Suprapubic skin (tissue), 4 donors: Measurements from ENCODE around the gene CFAP45. TPM values are rescaled to one million over a fixed set of nuclear protein-coding genes. Genes with fewer than 3 reads are reported as not detected.

Experiments used
- DNase-seq, 2 donors: peaks; one replicate each; pipeline ENCODE4 v3.0.0-alpha.2; 2019; ENCODE audit warnings: low spot score in 2 of 2
- H3K27ac ChIP-seq: fragments of 200-600 bp; sonication (generic); one replicate; pipeline ENCODE4 v1.5.1; 2019
- H3K27me3 ChIP-seq: fragments of 200-600 bp; sonication (generic); one replicate; pipeline ENCODE4 v1.5.1; 2019
- H3K36me3 ChIP-seq: fragments of 200-600 bp; sonication (generic); one replicate; pipeline ENCODE4 v1.5.1; 2019
- H3K4me1 ChIP-seq: fragments of 200-600 bp; sonication (generic); one replicate; pipeline ENCODE4 v1.5.1; 2019
- H3K4me3 ChIP-seq: fragments of 200-600 bp; sonication (generic); one replicate; pipeline ENCODE4 v1.5.1; 2019; ENCODE audit warnings: mild to moderate bottlenecking
- H3K9me3 ChIP-seq: fragments of 200-600 bp; sonication (generic); one replicate; pipeline ENCODE4 v1.5.1; 2019
- EP300 ChIP-seq: sonication (generic); formaldehyde crosslinking; IDR thresholded peaks from one replicate; pipeline ENCODE4 v1.6.1; 2017; ENCODE audit warnings: antibody characterized with exemption
- POLR2A ChIP-seq, 2 donors: fragments of 450-650 bp; IDR thresholded peaks; one replicate each; pipeline ENCODE4 v1.6.1; 2017; ENCODE audit warnings: antibody characterized with exemption in 2 of 2, mild to moderate bottlenecking in 2 of 2, moderate library complexity in 2 of 2
- POLR2AphosphoS5 ChIP-seq, 3 donors: sonication (generic); formaldehyde crosslinking; IDR thresholded peaks; one replicate each; pipeline ENCODE4 v1.6.1; 2017; ENCODE audit warnings: antibody characterized with exemption in 3 of 3
- WGBS: methylation state at CpG from one replicate; pipeline ENCODE4 v1.1.5; 2018; 5-methylcytosine and 5-hydroxymethylcytosine counted together
- total RNA-seq, 4 donors: library from RNA; depleted of rRNA; stranded (reverse); fragments of >200 nt; gene quantifications; one replicate each; pipeline ENCODE4 v1.1.0, GENCODE V29; 2016
- TF ChIP-seq, protein P1 (sequence below), 2 donors: fragments of 200-600 bp in 1 of 2; fragments of 450-650 bp in 1 of 2; sonication (generic) in 1 of 2; IDR thresholded peaks; one replicate each; pipeline ENCODE4 v1.5.1; 2016 to 2019; ENCODE audit warnings: antibody characterized with exemption in 2 of 2, mild to moderate bottlenecking in 1 of 2, moderate library complexity in 1 of 2

Gene CFAP45
- total RNA-seq, 4 donors from 2014 or later = 0.78 to 2.1 (median 1.6) TPM

DNA sequence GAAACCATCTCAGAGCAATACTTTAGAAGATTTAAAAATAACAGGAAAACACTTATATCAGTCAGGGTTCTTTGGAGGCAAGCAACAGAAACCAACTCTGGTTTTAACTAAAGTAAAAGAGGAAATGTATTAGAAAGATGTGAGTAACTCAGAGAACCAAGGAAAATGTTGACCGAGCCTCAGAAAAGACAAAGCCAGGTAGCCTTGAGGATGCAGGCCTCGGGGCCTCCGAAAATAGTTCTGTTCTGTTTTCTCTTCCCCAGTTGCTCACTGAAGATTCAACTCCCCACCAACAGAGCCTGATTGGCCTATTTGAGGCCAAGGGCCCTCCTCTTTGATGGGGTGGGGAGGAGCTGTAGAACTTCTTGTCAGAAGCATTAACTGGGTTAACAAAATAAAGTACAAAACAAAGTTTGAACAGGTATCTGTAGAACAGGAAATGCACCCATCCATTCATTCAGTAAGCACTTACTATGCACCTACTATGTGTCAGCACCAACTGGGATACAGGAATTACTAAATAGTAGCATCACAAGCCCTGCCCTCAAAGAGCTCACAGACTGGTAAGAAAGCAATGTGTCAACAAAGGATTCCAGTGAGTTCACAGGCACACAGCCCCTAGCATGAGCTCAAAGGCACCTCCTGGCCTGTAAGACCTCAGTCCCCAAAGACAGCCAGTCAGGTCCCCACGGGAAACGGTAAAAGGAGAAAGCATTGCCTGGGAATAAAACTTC lies 60.7 kb downstream of the CFAP45 start:
- no peaks in the 10 kb centered on the region for H3K9me3 ChIP-seq
- no peak for TF ChIP-seq POLR2AphosphoS5 (IDR thresholded peaks at IDR 0.05)
- no peak for TF ChIP-seq EP300
- TF ChIP-seq POLR2A (IDR thresholded peaks at IDR 0.05) = no peak
- TF ChIP-seq, protein P1, sequence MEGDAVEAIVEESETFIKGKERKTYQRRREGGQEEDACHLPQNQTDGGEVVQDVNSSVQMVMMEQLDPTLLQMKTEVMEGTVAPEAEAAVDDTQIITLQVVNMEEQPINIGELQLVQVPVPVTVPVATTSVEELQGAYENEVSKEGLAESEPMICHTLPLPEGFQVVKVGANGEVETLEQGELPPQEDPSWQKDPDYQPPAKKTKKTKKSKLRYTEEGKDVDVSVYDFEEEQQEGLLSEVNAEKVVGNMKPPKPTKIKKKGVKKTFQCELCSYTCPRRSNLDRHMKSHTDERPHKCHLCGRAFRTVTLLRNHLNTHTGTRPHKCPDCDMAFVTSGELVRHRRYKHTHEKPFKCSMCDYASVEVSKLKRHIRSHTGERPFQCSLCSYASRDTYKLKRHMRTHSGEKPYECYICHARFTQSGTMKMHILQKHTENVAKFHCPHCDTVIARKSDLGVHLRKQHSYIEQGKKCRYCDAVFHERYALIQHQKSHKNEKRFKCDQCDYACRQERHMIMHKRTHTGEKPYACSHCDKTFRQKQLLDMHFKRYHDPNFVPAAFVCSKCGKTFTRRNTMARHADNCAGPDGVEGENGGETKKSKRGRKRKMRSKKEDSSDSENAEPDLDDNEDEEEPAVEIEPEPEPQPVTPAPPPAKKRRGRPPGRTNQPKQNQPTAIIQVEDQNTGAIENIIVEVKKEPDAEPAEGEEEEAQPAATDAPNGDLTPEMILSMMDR (IDR thresholded peaks at IDR 0.05) = no peak
- DNase-seq = no peak
- whole genome bisulfite sequencing = 96% methylated on average over 5 of the region's 5 CpGs
- H3K27me3 ChIP-seq = no peaks in the 10 kb centered on the region
- peaks cover 5% of the 10 kb centered on the region for H3K36me3 ChIP-seq
- no peak overlapping the region for H3K27ac ChIP-seq
- H3K4me1 ChIP-seq = no peaks in the 10 kb centered on the region
- no peak overlapping the region for H3K4me3 ChIP-seq

- 97% methylated on average over 1 of the region's 1 CpG for WGBS
- no peak overlapping the region for H3K4me3 ChIP-seq
- H3K27me3 ChIP-seq = no peaks in the 10 kb centered on the region
- no peaks in the 10 kb centered on the region for H3K4me1 ChIP-seq
- H3K36me3 ChIP-seq = peaks cover 5% of the 10 kb centered on the region
- H3K9me3 ChIP-seq = no peaks in the 10 kb centered on the region
- no peak for DNase-seq
- H3K27ac ChIP-seq = no peak overlapping the region
- TF ChIP-seq, protein P1 (IDR thresholded peaks at IDR 0.05) = no peak
- no peak for TF ChIP-seq POLR2AphosphoS5 (IDR thresholded peaks at IDR 0.05)
- no peak for TF ChIP-seq EP300
- no peak for TF ChIP-seq POLR2A (IDR thresholded peaks at IDR 0.05)
Measured at GRCh38 chr1:159838715-159839114, 61.2 kb downstream of the CFAP45 start.

- H3K27me3 ChIP-seq = no peaks in the 10 kb centered on the region
- 89% methylated on average over 8 of the region's 8 CpGs for WGBS
- TF ChIP-seq POLR2A (IDR thresholded peaks at IDR 0.05) (no peak), POLR2AphosphoS5 (IDR thresholded peaks at IDR 0.05) (no peak), EP300 (no peak)
- TF ChIP-seq, protein P1 (IDR thresholded peaks at IDR 0.05) = no peak
- H3K4me3 ChIP-seq = no peak overlapping the region
- DNase-seq = no peak
- no peaks in the 10 kb centered on the region for H3K4me1 ChIP-seq
- H3K36me3 ChIP-seq = peaks cover 5% of the 10 kb centered on the region
- no peak overlapping the region for H3K27ac ChIP-seq
- no peaks in the 10 kb centered on the region for H3K9me3 ChIP-seq
Measured at GRCh38 chr1:159835862-159836525, 64.0 kb downstream of the CFAP45 start.

GRCh38 chr1:159835356-159835755 lies 64.6 kb downstream of the CFAP45 start:
- Histone ChIP-seq H3K4me3 (no peak overlapping the region), H3K4me1 (no peaks in the 10 kb centered on the region), H3K27ac (no peak overlapping the region), H3K27me3 (no peaks in the 10 kb centered on the region), H3K36me3 (peaks cover 5% of the 10 kb centered on the region), H3K9me3 (no peaks in the 10 kb centered on the region)
- WGBS = 62% methylated on average over 3 of the region's 3 CpGs
- TF ChIP-seq EP300 = no peak
- no peak for TF ChIP-seq POLR2A (IDR thresholded peaks at IDR 0.05)
- no peak for DNase-seq

DNA sequence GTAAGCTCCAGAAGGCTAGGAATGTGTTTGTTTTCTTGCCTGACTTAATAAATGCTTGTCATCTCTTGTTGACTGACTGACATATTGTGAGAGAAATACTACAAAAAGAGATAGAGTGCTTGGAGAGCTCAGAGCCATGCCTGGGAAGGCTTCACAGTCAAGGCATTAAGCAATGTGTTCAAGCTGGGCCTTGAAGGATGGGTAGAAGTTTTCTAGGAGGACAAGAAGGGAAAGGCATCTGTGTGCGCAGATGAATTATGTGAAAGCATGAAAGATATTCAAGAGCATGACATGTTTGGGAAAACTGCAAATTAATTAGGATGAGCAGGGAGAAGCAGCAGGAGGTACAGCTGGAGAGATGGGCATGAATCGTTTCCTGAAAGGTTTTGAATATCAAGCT lies 67.7 kb downstream of the CFAP45 start:
- Histone ChIP-seq H3K4me1 (peaks cover 7% of the 10 kb centered on the region), H3K27ac (no peak overlapping the region), H3K4me3 (no peak overlapping the region), H3K36me3 (no peaks in the 10 kb centered on the region), H3K27me3 (no peaks in the 10 kb centered on the region), H3K9me3 (no peaks in the 10 kb centered on the region)
- no peak for DNase-seq
- WGBS = 92% methylated on average over 2 of the region's 2 CpGs
- TF ChIP-seq, protein P1 (IDR thresholded peaks at IDR 0.05) = no peak
- TF ChIP-seq POLR2A (IDR thresholded peaks at IDR 0.05) (no peak), EP300 (no peak), POLR2AphosphoS5 (IDR thresholded peaks at IDR 0.05) (no peak)
